ENCODE measurements around the gene TEX26.

GRCh38 chr13:31015199-31015598 is 82.7 kb downstream of the TEX26 start:
- TF ChIP-seq FOXP2 (optimal IDR thresholded peaks at IDR 0.05; ENCODE audit: borderline replicate concordance, extremely low read depth, extremely low read length, insufficient read depth) (no peak), POLR2AphosphoS5 (IDR thresholded peaks at IDR 0.05; ENCODE audit: low read depth, low read length) (no peak)

Measured in PFSK-1 (cell line).